Peyer's patch (tissue), 4 donors: Measurements from ENCODE around the gene KLF2. TPM values are rescaled to one million over a fixed set of nuclear protein-coding genes. Genes with fewer than 3 reads are reported as not detected.

ENCODE experiments used
- DNase-seq, 3 donors: peaks; one replicate each; pipeline ENCODE4 v3.0.0-alpha.2; 2017 to 2019
- H3K27ac ChIP-seq, 4 donors: fragments of 200-600 bp; sonication (generic); one replicate each; pipeline ENCODE4 v1.5.1; 2016 to 2019
- H3K27me3 ChIP-seq, 2 donors: fragments of 200-600 bp; sonication (generic); one replicate each; pipeline ENCODE4 v1.5.1; 2019
- H3K36me3 ChIP-seq, 3 donors: fragments of 200-600 bp; sonication (generic); one replicate each; pipeline ENCODE4 v1.5.1; 2016 to 2019
- H3K4me1 ChIP-seq, 4 donors: fragments of 200-600 bp; sonication (generic); one replicate each; pipeline ENCODE4 v1.5.1; 2016 to 2019
- H3K4me3 ChIP-seq, 4 donors: fragments of 200-600 bp; sonication (generic); 1 replicate in 3 of 4; 2 replicates in 1 of 4; pipeline ENCODE4 v1.5.1; 2016 to 2019; ENCODE audit warnings: mild to moderate bottlenecking in 1 of 4
- H3K9me3 ChIP-seq, 4 donors: fragments of 200-600 bp; sonication (generic); one replicate each; pipeline ENCODE4 v1.5.1; 2016 to 2019; ENCODE audit warnings: mild to moderate bottlenecking in 1 of 4
- CTCF ChIP-seq, 6 experiments: fragments of 450-650 bp in 4 of 6; fragments of 200-600 bp in 2 of 6; sonication (generic) in 1 of 6; IDR thresholded peaks; one replicate each; pipeline ENCODE4 v1.5.1; 2017 to 2019; ENCODE audit warnings: antibody characterized with exemption in 6 of 6, mild to moderate bottlenecking in 3 of 6, moderate library complexity in 1 of 6
- POLR2A ChIP-seq, 2 donors: fragments of 450-650 bp; IDR thresholded peaks; one replicate each; pipeline ENCODE4 v1.5.1; 2017; ENCODE audit warnings: antibody characterized with exemption in 2 of 2, mild to moderate bottlenecking in 2 of 2, moderate library complexity in 2 of 2
- total RNA-seq, 4 donors: library from RNA; depleted of rRNA; stranded (reverse); fragments of >200 nt; gene quantifications; one replicate each; pipeline ENCODE4 v1.1.0, GENCODE V29; 2016

KLF2 gene
- total RNA-seq, 4 donors from 2014 or later = 12.1 to 129 (median 37.2) TPM

DNA sequence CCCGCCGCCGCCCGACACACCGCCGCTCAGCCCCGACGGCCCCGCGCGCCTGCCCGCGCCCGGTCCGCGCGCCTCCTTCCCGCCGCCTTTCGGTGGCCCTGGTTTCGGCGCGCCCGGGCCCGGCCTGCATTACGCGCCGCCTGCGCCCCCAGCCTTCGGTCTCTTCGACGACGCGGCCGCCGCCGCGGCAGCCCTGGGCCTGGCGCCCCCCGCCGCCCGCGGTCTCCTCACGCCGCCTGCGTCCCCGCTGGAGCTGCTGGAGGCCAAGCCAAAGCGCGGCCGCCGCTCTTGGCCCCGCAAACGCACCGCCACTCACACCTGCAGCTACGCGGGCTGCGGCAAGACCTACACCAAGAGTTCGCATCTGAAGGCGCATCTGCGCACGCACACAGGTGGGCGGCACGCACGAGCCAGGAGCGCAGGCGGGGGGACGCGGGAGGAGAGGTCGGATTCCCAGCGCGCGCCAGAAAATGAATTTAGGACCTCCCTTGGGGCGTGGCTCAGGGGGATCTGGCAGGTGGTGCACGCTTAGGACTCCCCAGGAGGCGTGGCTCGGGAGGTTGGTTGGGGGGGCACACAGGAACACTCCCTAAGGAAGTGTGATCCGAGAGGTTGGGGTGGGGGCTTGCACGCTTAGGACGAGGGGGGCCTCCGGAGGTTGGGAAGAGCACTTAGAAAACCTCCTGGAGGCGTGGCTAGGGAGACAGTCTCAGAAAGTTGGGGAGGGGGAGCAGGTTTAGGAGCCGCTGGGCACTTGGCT lies 1.2 kb downstream of the KLF2 start:
- TF ChIP-seq CTCF (IDR thresholded peaks at IDR 0.05) (no peak), POLR2A (IDR thresholded peaks at IDR 0.05) (no peak)
- peaks cover 0 to 10% (median 0%) of the 10 kb centered on the region in 3 donors for H3K36me3 ChIP-seq
- DNase-seq = peak in 2 of 3 donors; percentile 57 to 75
- peak overlapping the region; percentile 66 to 96 (median 88) for H3K27ac ChIP-seq
- peaks cover 2 to 22% (median 13%) of the 10 kb centered on the region in 4 donors for H3K4me1 ChIP-seq
- no peaks in the 10 kb centered on the region for H3K27me3 ChIP-seq
- H3K4me3 ChIP-seq = peak overlapping the region; percentile 66 to 88 (median 74)
- no peaks in the 10 kb centered on the region for H3K9me3 ChIP-seq

- H3K36me3 ChIP-seq = peaks cover 0 to 10% (median 0%) of the 10 kb centered on the region in 3 donors
- H3K27ac ChIP-seq = peak overlapping the region; percentile 66 to 96 (median 88)
- DNase-seq = peak in 2 of 3 donors; percentile 54 to 69
- peaks cover 2 to 22% (median 13%) of the 10 kb centered on the region in 4 donors for H3K4me1 ChIP-seq
- no peaks in the 10 kb centered on the region for H3K27me3 ChIP-seq
- H3K4me3 ChIP-seq = peak overlapping the region; percentile 66 to 88 (median 74)
- no peaks in the 10 kb centered on the region for H3K9me3 ChIP-seq
- TF ChIP-seq CTCF (IDR thresholded peaks at IDR 0.05) (no peak), POLR2A (IDR thresholded peaks at IDR 0.05) (no peak)
These were observed 2.0 kb downstream of the KLF2 start for GRCh38 chr19:16326401-16327168.

DNA sequence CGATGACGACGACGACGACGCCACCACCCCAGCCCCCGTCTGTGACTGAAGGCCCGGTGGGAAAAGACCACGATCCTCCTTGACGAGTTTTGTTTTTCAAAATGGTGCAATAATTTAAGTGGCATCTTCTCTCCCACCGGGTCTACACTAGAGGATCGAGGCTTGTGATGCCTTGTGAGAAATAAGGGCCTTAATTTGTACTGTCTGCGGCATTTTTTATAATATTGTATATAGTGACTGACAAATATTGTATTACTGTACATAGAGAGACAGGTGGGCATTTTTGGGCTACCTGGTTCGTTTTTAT lies 2.5 kb downstream of the KLF2 start:
- peaks cover 2 to 22% (median 13%) of the 10 kb centered on the region in 4 donors for H3K4me1 ChIP-seq
- H3K36me3 ChIP-seq = peaks cover 0 to 10% (median 0%) of the 10 kb centered on the region in 3 donors
- no peak for TF ChIP-seq CTCF (IDR thresholded peaks at IDR 0.05)
- no peak for TF ChIP-seq POLR2A (IDR thresholded peaks at IDR 0.05)
- no peaks in the 10 kb centered on the region for H3K9me3 ChIP-seq
- H3K27ac ChIP-seq = peak overlapping the region; percentile 66 to 96 (median 88)
- no peak for DNase-seq
- no peaks in the 10 kb centered on the region for H3K27me3 ChIP-seq
- peak overlapping the region; percentile 66 to 88 (median 74) for H3K4me3 ChIP-seq

GRCh38 chr19:16327501-16327900 lies 2.9 kb downstream of the KLF2 start:
- Histone ChIP-seq H3K4me3 (peak overlapping the region in 3 of 4 donors; percentile 68 to 88 (median 79)), H3K27ac (peak overlapping the region; percentile 66 to 96 (median 88)), H3K9me3 (no peaks in the 10 kb centered on the region), H3K4me1 (peaks cover 2 to 22% (median 13%) of the 10 kb centered on the region in 4 donors), H3K36me3 (peaks cover 0 to 10% (median 0%) of the 10 kb centered on the region in 3 donors), H3K27me3 (no peaks in the 10 kb centered on the region)
- no peak for TF ChIP-seq POLR2A (IDR thresholded peaks at IDR 0.05)
- no peak for TF ChIP-seq CTCF (IDR thresholded peaks at IDR 0.05)
- DNase-seq = peak in 2 of 3 donors; percentile 40 to 58

- peak in 2 of 3 donors; percentile 76 to 85 for DNase-seq
- TF ChIP-seq POLR2A (IDR thresholded peaks at IDR 0.05) (no peak), CTCF (IDR thresholded peaks at IDR 0.05) (no peak)
- Histone ChIP-seq H3K36me3 (peaks cover 0 to 10% (median 0%) of the 10 kb centered on the region in 3 donors), H3K27me3 (no peaks in the 10 kb centered on the region), H3K9me3 (no peaks in the 10 kb centered on the region), H3K4me1 (peaks cover 2 to 22% (median 13%) of the 10 kb centered on the region in 4 donors), H3K27ac (peak overlapping the region; percentile 66 to 96 (median 88)), H3K4me3 (peak overlapping the region; percentile 15 to 88 (median 74))
These were observed 3.5 kb downstream of the KLF2 start for GRCh38 chr19:16327911-16328823.
